Hippocampal formation (tissue), 2 donors: ENCODE data around the gene STAB2.

Experiments
- DNase-seq, 2 donors: peaks; one replicate each; lab custom pipeline; 2025; lab: John Stamatoyannopoulos, UW

Gene STAB2

GRCh38 chr12:103580026-103580425, 7.0 kb upstream of the STAB2 start:
- DNase-seq: no peak

- DNase-seq: no peak
Measured at GRCh38 chr12:103583008-103583407, 4.1 kb upstream of the STAB2 start.

GRCh38 chr12:103586132-103586531, 941 bp upstream of the STAB2 start:
- DNase-seq: no peak

GRCh38 chr12:103588680-103589079, 1.6 kb downstream of the STAB2 start:
- DNase-seq: no peak

GRCh38 chr12:103589517-103589916, 2.4 kb downstream of the STAB2 start:
- DNase-seq: no peak

- no peak for DNase-seq
Measured at GRCh38 chr12:103590271-103590670, 3.2 kb downstream of the STAB2 start.

- no peak for DNase-seq
Measured at GRCh38 chr12:103596981-103597380, 9.9 kb downstream of the STAB2 start.

- no peak for DNase-seq
Measured at GRCh38 chr12:103599274-103599673, 12.2 kb downstream of the STAB2 start.

- DNase-seq: no peak
Measured at GRCh38 chr12:103600967-103601728, 14.1 kb downstream of the STAB2 start.

- DNase-seq: no peak
Measured at GRCh38 chr12:103620395-103620794, 33.3 kb downstream of the STAB2 start.

GRCh38 chr12:103623716-103624115, 36.6 kb downstream of the STAB2 start:
- DNase-seq: no peak

GRCh38 chr12:103626498-103626897, 39.4 kb downstream of the STAB2 start:
- peak; percentile 4 to 17 for DNase-seq

GRCh38 chr12:103627189-103627855, 40.2 kb downstream of the STAB2 start:
- no peak for DNase-seq

GRCh38 chr12:103632554-103633216, 45.6 kb downstream of the STAB2 start:
- DNase-seq: no peak

GRCh38 chr12:103634732-103635131, 47.7 kb downstream of the STAB2 start:
- DNase-seq: no peak

GRCh38 chr12:103635419-103635818, 48.3 kb downstream of the STAB2 start:
- no peak for DNase-seq

- DNase-seq: no peak
Measured at GRCh38 chr12:103637021-103637420, 49.9 kb downstream of the STAB2 start.

GRCh38 chr12:103637429-103637828, 50.4 kb downstream of the STAB2 start:
- no peak for DNase-seq

- no peak for DNase-seq
Measured at GRCh38 chr12:103639983-103640382, 52.9 kb downstream of the STAB2 start.

- DNase-seq: no peak
Measured at GRCh38 chr12:103640410-103640809, 53.3 kb downstream of the STAB2 start.

- no peak for DNase-seq
Measured at GRCh38 chr12:103640831-103641230, 53.8 kb downstream of the STAB2 start.

- no peak for DNase-seq
Measured at GRCh38 chr12:103642240-103642864, 55.3 kb downstream of the STAB2 start.

GRCh38 chr12:103645202-103645601, 58.1 kb downstream of the STAB2 start:
- no peak for DNase-seq
